Skin of body (tissue), 2 donors: ENCODE measurements around the gene ARHGAP27. TPM values are rescaled to one million over a fixed set of nuclear protein-coding genes. Genes with fewer than 3 reads are reported as not detected.
"Not testable (repeated sequence)": the region's sequence is repeated elsewhere in the genome, so short reads cannot be mapped to it uniquely, and the experiment has no call there.

Source experiments
- DNase-seq: peaks from one replicate; lab custom pipeline; 2025; lab: John Stamatoyannopoulos, UW
- total RNA-seq: library from RNA; depleted of rRNA; stranded (reverse); fragments of >200 nt; gene quantifications from one replicate; pipeline ENCODE4 v1.2.3, GENCODE V29; 2014

The ARHGAP27 gene
- total RNA-seq, 1 donor from 2014 or later: 13.9 TPM

GRCh38 chr17:45446872-45447625, 14.4 kb upstream of the ARHGAP27 start:
- DNase-seq: not testable (repeated sequence)

- not testable (repeated sequence) for DNase-seq
These were observed 13.5 kb upstream of the ARHGAP27 start for GRCh38 chr17:45445901-45446743.

DNA sequence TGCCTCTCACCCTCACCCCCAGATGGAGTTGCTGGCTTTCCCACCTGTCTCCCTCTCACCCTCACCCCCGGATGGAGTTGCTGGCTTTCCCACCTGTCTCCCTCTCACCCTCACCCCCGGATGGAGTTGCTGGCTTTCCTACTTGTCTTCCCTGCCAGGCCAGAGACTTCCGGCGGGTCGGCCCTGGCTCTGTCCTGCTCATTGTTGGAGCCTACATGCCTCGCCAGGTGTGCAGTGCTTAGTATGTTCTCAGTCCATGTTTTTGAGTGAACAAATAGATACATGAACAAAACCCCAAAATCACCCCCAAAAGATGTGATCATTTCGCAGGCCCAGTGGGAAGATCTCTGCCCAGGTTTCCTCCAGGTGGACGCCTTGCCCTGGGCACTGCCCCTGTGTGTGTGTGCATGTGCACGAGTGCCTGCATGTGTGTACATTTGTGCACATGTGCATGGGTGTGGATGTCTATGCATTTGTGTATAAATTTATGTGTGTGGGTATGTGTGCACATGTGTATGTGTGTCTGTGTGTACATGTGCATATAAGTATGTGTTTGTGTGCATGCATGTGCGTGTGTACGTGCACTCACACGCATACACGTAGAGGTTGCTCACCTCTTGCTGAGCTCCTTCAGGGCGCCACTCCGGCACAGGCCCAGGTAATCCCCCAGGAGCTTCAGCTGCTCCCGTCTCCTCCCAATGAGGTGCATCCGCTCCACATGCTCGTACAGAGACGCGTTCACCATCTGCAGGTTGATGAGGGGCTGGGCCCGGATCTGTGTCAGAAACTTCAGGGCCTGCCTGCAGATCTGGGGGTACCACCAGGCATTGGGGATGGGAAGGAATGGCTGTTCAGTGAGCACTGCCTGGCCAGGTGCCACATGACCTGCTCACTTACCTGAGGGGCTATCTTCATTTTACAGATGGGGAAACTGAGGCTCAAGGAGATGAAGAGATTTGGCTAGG, 12.5 kb upstream of the ARHGAP27 start:
- DNase-seq: not testable (repeated sequence)

DNA sequence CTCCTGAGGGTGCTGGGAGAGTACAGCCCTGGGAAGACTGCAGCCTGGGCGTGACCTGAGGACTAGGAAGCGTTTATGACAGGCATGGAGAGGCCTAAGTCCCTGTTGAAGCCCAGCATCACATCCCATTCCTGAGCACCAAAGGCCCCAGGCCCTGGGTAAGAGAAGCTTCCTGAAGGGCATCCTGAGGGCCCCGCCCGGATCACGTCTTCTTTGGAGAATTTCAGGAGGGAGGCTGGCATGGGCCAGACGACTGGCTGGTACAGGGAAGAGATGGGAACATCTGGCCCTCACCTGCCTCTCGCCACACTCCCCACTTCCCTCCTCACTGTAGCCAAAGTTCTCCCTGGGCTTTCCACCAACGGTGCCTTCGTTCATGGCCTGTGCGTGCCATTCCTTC, 11.6 kb upstream of the ARHGAP27 start:
- not testable (repeated sequence) for DNase-seq

DNA sequence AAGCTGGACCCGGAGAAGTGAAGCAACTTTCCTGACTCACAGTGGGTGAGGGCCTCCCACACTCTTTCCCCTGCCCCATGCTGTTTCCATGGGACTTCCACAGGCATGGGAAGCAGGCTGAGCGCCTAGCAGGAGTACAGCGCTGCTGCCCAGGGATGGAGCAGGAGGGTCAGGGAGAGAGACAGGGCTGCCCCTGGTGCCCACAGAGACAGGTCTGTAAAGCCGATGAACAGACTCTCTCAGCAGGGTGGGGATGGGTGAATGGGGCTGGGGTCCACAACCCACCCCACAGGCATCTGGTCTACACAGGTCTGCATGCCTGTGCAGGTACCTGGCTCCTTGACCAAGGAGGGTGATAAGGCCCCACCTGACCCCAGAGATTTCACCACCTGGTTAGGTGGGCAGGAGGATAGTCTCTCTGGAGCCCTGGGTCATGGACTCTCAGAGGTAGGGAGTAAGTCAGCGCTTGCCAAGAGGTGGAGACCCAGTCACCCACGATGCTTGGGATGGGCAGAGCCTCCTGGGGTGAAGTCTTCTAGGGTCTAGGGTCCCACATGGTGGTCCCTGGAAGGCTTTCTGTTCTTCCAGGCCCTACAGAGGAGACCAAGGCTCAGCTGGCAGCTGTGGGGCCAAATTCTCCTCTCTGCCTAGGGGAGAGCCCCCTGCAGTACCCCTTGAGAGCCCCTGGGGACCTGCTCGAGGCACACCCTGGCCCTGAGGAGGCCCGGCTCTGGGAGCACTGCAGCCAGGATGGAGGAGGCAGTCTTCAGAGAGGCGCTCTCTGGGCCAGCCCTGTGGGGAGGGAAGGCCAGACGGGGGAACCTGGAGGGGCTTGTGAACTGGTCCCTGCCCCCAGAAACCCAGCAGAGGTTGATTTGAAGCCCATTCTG, 10.9 kb upstream of the ARHGAP27 start:
- DNase-seq: not testable (repeated sequence)

GRCh38 chr17:45441526-45442310, 9.0 kb upstream of the ARHGAP27 start:
- no peak for DNase-seq

DNA sequence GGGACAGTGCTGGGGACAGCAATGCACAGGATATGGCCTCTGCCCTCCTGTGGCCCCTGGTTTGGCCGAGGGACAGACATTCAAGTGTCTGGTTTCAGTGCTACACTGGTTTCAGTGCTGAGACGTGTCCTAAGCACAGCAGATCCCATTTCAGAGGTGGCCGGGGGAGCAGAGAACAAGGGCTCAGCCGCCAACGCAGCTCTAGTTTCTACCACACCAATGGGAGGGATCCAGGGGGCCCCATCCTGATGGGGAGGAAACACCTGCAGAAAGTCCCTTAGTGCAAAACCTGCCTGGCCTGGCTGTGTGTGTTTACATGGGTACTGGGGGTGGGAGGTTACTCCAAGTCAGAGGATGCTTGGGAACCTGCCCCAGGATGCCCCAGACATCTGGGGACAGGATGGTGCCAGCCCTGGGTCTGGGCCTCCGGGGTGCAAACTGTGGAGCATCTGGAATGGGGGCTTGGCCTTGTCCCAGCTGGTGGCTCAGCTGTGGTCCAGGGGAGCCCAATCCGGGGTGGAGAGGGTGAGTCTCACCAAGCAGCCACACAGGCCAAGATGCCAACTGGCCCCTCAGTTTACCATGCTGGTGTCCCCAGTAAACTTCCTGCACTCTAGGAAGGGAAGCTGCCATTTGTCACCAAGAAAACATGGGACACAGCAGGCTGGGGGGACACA, 8.3 kb upstream of the ARHGAP27 start:
- DNase-seq: not testable (repeated sequence)

GRCh38 chr17:45440161-45440778, 7.6 kb upstream of the ARHGAP27 start:
- no peak for DNase-seq

- no peak for DNase-seq
These were observed 6.4 kb upstream of the ARHGAP27 start for GRCh38 chr17:45438931-45439610.

DNA sequence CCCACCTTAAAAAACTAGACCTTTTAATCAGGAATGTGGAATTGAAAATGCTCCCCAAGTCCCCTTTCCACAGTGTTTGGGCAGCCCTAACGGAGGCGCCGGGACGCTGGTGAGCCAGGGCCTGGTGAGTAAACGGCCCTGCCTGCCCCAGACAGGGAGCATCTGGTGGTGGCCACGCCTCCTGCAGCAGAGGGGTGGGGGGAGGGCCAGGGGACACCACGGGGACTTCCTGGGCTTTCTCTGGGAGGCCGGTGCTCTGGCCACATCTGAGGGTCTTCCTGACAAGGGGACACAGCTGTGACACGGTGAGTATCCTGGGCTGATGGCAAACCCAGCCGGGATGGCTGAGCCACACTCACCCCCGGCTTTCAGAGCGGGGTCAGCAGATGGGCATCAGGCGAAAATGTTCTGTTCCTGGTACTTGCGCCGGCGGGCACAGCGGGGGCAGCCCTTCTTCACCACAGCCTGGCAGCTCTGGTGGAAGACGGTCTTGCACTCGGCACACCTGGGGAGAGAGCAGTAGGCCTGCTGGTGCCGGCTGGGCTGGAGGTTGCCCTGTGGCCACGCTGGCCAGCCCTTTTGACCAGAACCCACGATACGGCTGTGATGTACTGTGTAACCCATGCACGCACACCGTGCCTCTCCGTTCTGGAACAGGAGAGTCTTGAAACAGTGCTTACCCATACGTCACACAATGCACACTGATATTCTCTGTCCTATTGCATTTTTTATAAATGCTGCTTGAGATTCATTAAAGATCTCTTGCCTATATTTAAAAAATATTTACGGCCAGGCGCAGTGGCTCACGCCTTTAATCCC, 5.0 kb upstream of the ARHGAP27 start:
- no peak for DNase-seq

- no peak for DNase-seq
These were observed 4.2 kb upstream of the ARHGAP27 start for GRCh38 chr17:45436625-45437464.

DNA sequence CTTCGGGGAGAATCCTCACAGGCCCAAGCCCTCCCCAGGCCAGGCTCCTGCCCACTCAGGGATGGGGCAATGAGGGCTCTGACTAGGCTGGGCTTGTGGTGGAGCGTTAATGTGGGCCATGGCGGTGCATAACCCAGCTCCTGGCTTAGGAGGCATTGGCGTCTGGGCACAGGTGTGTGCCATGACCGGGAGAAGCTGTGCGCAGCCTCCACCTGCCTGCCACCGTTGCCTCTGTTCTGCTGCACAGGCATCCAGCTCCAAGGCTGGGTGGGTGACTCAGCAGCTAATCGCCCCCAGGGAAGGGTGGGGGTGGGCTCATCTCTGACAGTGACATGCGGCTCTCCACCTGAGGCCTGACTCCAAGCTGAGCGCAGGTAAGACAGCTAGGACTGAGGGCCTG, 3.5 kb upstream of the ARHGAP27 start:
- DNase-seq: no peak

DNA sequence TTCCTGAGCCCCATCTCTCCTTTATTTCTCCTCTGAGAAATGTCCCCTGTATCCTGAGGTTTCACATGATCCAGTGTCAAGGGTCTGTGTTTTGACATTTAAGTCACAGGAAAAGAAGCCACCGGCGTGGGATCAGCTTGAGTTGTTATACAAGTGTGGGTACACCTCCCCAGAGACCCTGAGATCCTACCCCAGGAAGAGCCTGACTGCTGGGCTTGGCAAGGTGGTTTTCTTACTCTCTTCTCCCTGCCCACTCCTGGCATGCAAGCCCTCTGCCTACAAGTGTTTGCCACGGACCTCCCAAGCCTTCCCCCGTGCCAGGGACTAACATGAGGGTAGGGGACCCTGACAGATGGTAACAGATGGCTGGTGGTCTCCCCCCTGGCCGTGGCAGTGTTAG, 2.8 kb upstream of the ARHGAP27 start:
- DNase-seq: no peak

GRCh38 chr17:45433159-45433535, 477 bp upstream of the ARHGAP27 start:
- DNase-seq: no peak

- no peak for DNase-seq
These were observed 902 bp downstream of the ARHGAP27 start for GRCh38 chr17:45431531-45432404.
